ENCODE results near the gene IL18RAP.

IL18RAP gene

GRCh38 chr2:102422910-102423309 lies at the start of gene IL18RAP:
Gene IL18RAP (plus strand): TSS chr2:102423160. CDS start chr2:102423278, 118 bp downstream.
- no peak for DNase-seq (ENCODE audit: extremely low spot score)
- no peak for TF ChIP-seq ARNT (IDR thresholded peaks at IDR 0.05)
- no peak for TF ChIP-seq FOXA1 (IDR thresholded peaks at IDR 0.05)
- TF ChIP-seq NFRKB (IDR thresholded peaks at IDR 0.05) = no peak
- TF ChIP-seq SP1 (IDR thresholded peaks at IDR 0.05) = no peak
- TF ChIP-seq ZNF384 (IDR thresholded peaks at IDR 0.05) = no peak
- no peak for TF ChIP-seq LEF1 (IDR thresholded peaks at IDR 0.05; ENCODE audit: borderline replicate concordance)
- no peak for TF ChIP-seq L3MBTL2 (conservative IDR thresholded peaks at IDR 0.05)
- TF ChIP-seq PKNOX1 (IDR thresholded peaks at IDR 0.05) = no peak
- no peak for TF ChIP-seq FOXK2 (IDR thresholded peaks at IDR 0.05)
- TF ChIP-seq HDGF (IDR thresholded peaks at IDR 0.05; ENCODE audit: borderline replicate concordance) = no peak
- TF ChIP-seq CTBP1 (IDR thresholded peaks at IDR 0.05; ENCODE audit: borderline replicate concordance) = no peak
- TF ChIP-seq FOXM1 (IDR thresholded peaks at IDR 0.05; ENCODE audit: borderline replicate concordance) = no peak
- TF ChIP-seq BHLHE40 (IDR thresholded peaks at IDR 0.05; ENCODE audit: borderline replicate concordance) = no peak
- TF ChIP-seq ELF4 (IDR thresholded peaks at IDR 0.05) = no peak
- no peak for TF ChIP-seq SUZ12 (IDR thresholded peaks at IDR 0.05)
- TF ChIP-seq TARDBP (IDR thresholded peaks at IDR 0.05) = no peak
- POLR2A ChIA-PET = no interaction called here
- CTCF ChIA-PET = no interaction called here

DNA sequence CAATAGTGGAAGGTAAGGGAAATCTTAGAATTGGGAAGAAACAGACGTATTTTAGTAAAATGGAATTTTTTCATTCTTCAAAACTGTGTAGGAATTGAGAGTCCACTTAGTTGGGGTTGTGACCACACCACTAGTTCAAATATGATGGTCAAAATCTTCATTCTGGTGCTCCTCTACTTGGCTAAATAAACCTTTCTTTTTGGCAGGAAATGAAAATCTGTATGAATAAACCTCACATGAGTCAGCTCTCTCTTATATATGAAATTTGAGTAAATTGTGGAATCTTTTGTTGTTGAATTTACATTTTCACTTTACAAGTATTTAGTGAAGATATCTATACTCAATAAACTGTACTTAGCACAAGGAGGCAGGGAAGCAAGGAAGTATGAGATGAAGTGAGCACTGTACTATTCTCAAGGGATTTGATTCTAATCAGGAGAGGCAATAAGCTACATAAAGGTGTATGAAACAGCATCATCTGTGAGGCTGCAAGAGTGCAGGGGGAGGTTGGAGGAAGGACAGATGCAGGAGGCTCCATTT lies 46.8 kb upstream of the IL18RAP start:
- ChIA-PET POLR2A (no interaction called here), CTCF (no interaction called here)

GRCh38 chr2:102383722-102384121 lies 39.2 kb upstream of the IL18RAP start:
- no peak for DNase-seq (ENCODE audit: extremely low spot score)
- ChIA-PET POLR2A (no interaction called here), CTCF (interaction anchor here (0.5 kb wide), 1 partner anchor 59 kb away, joined by 3 read pairs; no protein-coding TSS in a partner anchor)
- no peak for TF ChIP-seq LEF1 (IDR thresholded peaks at IDR 0.05; ENCODE audit: borderline replicate concordance)
- no peak for TF ChIP-seq ARNT (IDR thresholded peaks at IDR 0.05)
- TF ChIP-seq FOXM1 (IDR thresholded peaks at IDR 0.05; ENCODE audit: borderline replicate concordance) = no peak
- no peak for TF ChIP-seq ELF4 (IDR thresholded peaks at IDR 0.05)
- TF ChIP-seq SUZ12 (IDR thresholded peaks at IDR 0.05) = no peak

More for the DNA sequence above, 46.8 kb upstream of the IL18RAP start:
- TF ChIP-seq BHLHE40 (IDR thresholded peaks at IDR 0.05; ENCODE audit: borderline replicate concordance) = no peak
- no peak for DNase-seq (ENCODE audit: extremely low spot score)

DNA sequence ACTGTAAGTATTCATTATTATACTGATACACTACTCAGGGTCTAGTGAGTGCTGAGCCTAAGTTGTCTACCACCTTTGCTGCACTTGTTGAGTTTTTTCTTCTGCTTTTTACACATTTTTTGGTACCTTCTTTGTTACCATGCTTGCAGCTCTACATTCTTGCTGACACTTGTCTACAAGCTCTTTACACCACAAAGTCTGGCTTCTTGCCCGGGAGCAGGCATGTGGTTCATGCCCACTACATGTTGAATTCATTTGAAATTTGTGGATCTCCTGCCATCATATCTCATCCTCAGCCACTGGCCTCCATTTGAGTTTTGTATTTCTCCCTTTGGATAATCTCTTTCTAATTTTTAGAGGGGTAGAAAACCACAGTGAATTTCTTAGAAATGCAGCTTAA lies 37.4 kb upstream of the IL18RAP start:
- POLR2A ChIA-PET = no interaction called here
- TF ChIP-seq SP1 (IDR thresholded peaks at IDR 0.05) (no peak), FOXK2 (IDR thresholded peaks at IDR 0.05) (no peak), PKNOX1 (IDR thresholded peaks at IDR 0.05) (no peak), CTBP1 (IDR thresholded peaks at IDR 0.05; ENCODE audit: borderline replicate concordance) (no peak), LEF1 (IDR thresholded peaks at IDR 0.05; ENCODE audit: borderline replicate concordance) (no peak), ZNF384 (IDR thresholded peaks at IDR 0.05) (no peak), FOXA1 (IDR thresholded peaks at IDR 0.05) (no peak), L3MBTL2 (conservative IDR thresholded peaks at IDR 0.05) (no peak), NFRKB (IDR thresholded peaks at IDR 0.05) (no peak), SUZ12 (IDR thresholded peaks at IDR 0.05) (no peak), ARNT (IDR thresholded peaks at IDR 0.05) (no peak), ELF4 (IDR thresholded peaks at IDR 0.05) (no peak), BHLHE40 (IDR thresholded peaks at IDR 0.05; ENCODE audit: borderline replicate concordance) (no peak), FOXM1 (IDR thresholded peaks at IDR 0.05; ENCODE audit: borderline replicate concordance) (no peak), HDGF (IDR thresholded peaks at IDR 0.05; ENCODE audit: borderline replicate concordance) (no peak), TARDBP (IDR thresholded peaks at IDR 0.05) (no peak)
- CTCF ChIA-PET = no interaction called here

GRCh38 chr2:102386004-102386403 lies 37.0 kb upstream of the IL18RAP start:
- TF ChIP-seq PKNOX1 (IDR thresholded peaks at IDR 0.05) = no peak
- TF ChIP-seq TARDBP (IDR thresholded peaks at IDR 0.05) = no peak
- TF ChIP-seq FOXK2 (IDR thresholded peaks at IDR 0.05) = no peak
- no peak for TF ChIP-seq NFRKB (IDR thresholded peaks at IDR 0.05)
- no peak for TF ChIP-seq L3MBTL2 (conservative IDR thresholded peaks at IDR 0.05)
- TF ChIP-seq BHLHE40 (IDR thresholded peaks at IDR 0.05; ENCODE audit: borderline replicate concordance) = no peak
- TF ChIP-seq HDGF (IDR thresholded peaks at IDR 0.05; ENCODE audit: borderline replicate concordance) = no peak
- no peak for TF ChIP-seq CTBP1 (IDR thresholded peaks at IDR 0.05; ENCODE audit: borderline replicate concordance)
- POLR2A ChIA-PET = no interaction called here
- DNase-seq (ENCODE audit: extremely low spot score) = no peak
- CTCF ChIA-PET = no interaction called here

More for the DNA sequence above, 37.4 kb upstream of the IL18RAP start:
- no peak for DNase-seq (ENCODE audit: extremely low spot score)

DNA sequence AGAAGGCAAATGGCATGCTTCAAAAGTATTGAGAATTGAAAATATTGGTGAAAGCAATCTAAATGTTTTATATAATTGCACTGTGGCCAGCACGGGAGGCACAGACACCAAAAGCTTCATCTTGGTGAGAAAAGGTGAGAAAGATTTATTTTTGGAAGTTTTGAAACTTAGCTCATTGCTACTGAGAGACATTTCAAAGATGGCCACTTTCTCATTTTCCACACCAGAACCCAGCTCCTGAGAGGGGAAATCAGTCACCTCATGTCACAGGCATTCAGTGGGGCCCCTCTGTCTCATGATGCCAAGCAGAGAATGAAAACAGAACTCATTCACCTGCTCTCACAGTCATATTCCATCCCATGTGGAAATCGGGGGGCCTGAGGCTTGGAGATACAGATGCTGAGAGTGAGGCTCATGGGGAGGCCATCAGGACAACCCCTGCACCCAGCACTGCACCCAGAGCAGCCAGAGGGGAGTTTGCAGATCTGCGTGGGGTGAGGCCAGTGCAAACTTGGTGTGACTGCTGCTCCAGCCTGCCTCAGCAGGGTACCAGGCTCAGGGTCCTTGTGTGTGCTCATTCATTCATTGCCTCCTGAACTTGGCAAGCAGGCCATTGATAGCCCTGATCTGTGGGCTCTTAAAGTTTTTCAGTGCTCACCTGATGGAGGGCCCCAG lies 36.0 kb upstream of the IL18RAP start:
- TF ChIP-seq ELF4 (IDR thresholded peaks at IDR 0.05) (no peak), FOXM1 (IDR thresholded peaks at IDR 0.05; ENCODE audit: borderline replicate concordance) (no peak), BHLHE40 (IDR thresholded peaks at IDR 0.05; ENCODE audit: borderline replicate concordance) (no peak), PKNOX1 (IDR thresholded peaks at IDR 0.05) (no peak), SUZ12 (IDR thresholded peaks at IDR 0.05) (no peak)
- no peak for DNase-seq (ENCODE audit: extremely low spot score)
- POLR2A ChIA-PET = no interaction called here
- CTCF ChIA-PET = no interaction called here

All from HEK293T (cell line).